Measurements from ENCODE around the gene SHC4.
"Not testable (repeated sequence)": the region's sequence is repeated elsewhere in the genome, so short reads cannot be mapped to it uniquely, and the experiment has no call there.

SHC4 gene

GRCh38 chr15:48862705-48863104 lies 101.0 kb downstream of the SHC4 start:
- H3K4me3 Mint-ChIP-seq: no peak overlapping the region
- no peaks in the 10 kb centered on the region for H3K9me3 Mint-ChIP-seq
- DNase-seq (ENCODE audit: low spot score in 2 of 2): peak in 1 of 2 donors; percentile 60
- no peaks in the 10 kb centered on the region for H3K36me3 Mint-ChIP-seq
- no peak overlapping the region for H3K27ac Mint-ChIP-seq
- H3K4me1 Mint-ChIP-seq: peaks cover 16% of the 10 kb centered on the region
- peak; percentile 84 for ATAC-seq

- Mint-ChIP-seq H3K27ac (no peak overlapping the region), H3K9me3 (no peaks in the 10 kb centered on the region), H3K4me3 (no peak overlapping the region), H3K4me1 (peaks cover 16% of the 10 kb centered on the region), H3K36me3 (no peaks in the 10 kb centered on the region)
- peak; percentile 74 for ATAC-seq
- DNase-seq (ENCODE audit: low spot score in 2 of 2): no peak
Observed at GRCh38 chr15:48861813-48862431, 101.8 kb downstream of the SHC4 start.

- ATAC-seq (no peak), DNase-seq (ENCODE audit: low spot score in 2 of 2) (no peak)
- H3K4me1 Mint-ChIP-seq: peaks cover 16% of the 10 kb centered on the region
- no peak overlapping the region for H3K4me3 Mint-ChIP-seq
- H3K36me3 Mint-ChIP-seq: no peaks in the 10 kb centered on the region
- no peak overlapping the region for H3K27ac Mint-ChIP-seq
- no peaks in the 10 kb centered on the region for H3K9me3 Mint-ChIP-seq
Observed at GRCh38 chr15:48859426-48859825, 104.3 kb downstream of the SHC4 start.

- no peaks in the 10 kb centered on the region for H3K9me3 Mint-ChIP-seq
- ATAC-seq: peak; percentile 74
- H3K4me1 Mint-ChIP-seq: peaks cover 16% of the 10 kb centered on the region
- H3K4me3 Mint-ChIP-seq: no peak overlapping the region
- H3K27ac Mint-ChIP-seq: no peak overlapping the region
- no peaks in the 10 kb centered on the region for H3K36me3 Mint-ChIP-seq
- DNase-seq (ENCODE audit: low spot score in 2 of 2): no peak
Observed at GRCh38 chr15:48858401-48858800, 105.3 kb downstream of the SHC4 start.

GRCh38 chr15:48856942-48857341 lies 106.8 kb downstream of the SHC4 start:
- H3K9me3 Mint-ChIP-seq: no peaks in the 10 kb centered on the region
- no peak overlapping the region for H3K27ac Mint-ChIP-seq
- no peak overlapping the region for H3K4me3 Mint-ChIP-seq
- peaks cover 9% of the 10 kb centered on the region for H3K4me1 Mint-ChIP-seq
- H3K36me3 Mint-ChIP-seq: no peaks in the 10 kb centered on the region
- DNase-seq (ENCODE audit: low spot score in 2 of 2) (no peak), ATAC-seq (no peak)

- Mint-ChIP-seq H3K4me3 (no peak overlapping the region), H3K9me3 (no peaks in the 10 kb centered on the region), H3K27ac (no peak overlapping the region), H3K36me3 (no peaks in the 10 kb centered on the region), H3K4me1 (peaks cover 9% of the 10 kb centered on the region)
- ATAC-seq: no peak
- DNase-seq (ENCODE audit: low spot score in 2 of 2): no peak
Observed at GRCh38 chr15:48855501-48856440, 107.9 kb downstream of the SHC4 start.

- H3K4me1 Mint-ChIP-seq: not testable (repeated sequence)
Observed at GRCh38 chr15:48854434-48854833, 109.3 kb downstream of the SHC4 start.

GRCh38 chr15:48851956-48852355 lies 111.8 kb downstream of the SHC4 start:
- H3K9me3 Mint-ChIP-seq: no peaks in the 10 kb centered on the region
- peaks cover 5% of the 10 kb centered on the region for H3K36me3 Mint-ChIP-seq
- DNase-seq (ENCODE audit: low spot score in 2 of 2) (no peak), ATAC-seq (no peak)
- H3K4me3 Mint-ChIP-seq: no peak overlapping the region
- H3K27ac Mint-ChIP-seq: no peak overlapping the region
- no peaks in the 10 kb centered on the region for H3K4me1 Mint-ChIP-seq

More at GRCh38 chr15:48854434-48854833, 109.3 kb downstream of the SHC4 start:
- not testable (repeated sequence) for ATAC-seq; DNase-seq (ENCODE audit: low spot score in 2 of 2); H3K27ac Mint-ChIP-seq; H3K9me3 Mint-ChIP-seq; H3K4me3 Mint-ChIP-seq; H3K36me3 Mint-ChIP-seq

- no peak for DNase-seq (ENCODE audit: low spot score in 2 of 2)
- no peak for ATAC-seq
- Mint-ChIP-seq H3K36me3 (peaks cover 5% of the 10 kb centered on the region), H3K4me1 (no peaks in the 10 kb centered on the region), H3K4me3 (no peak overlapping the region), H3K9me3 (no peaks in the 10 kb centered on the region), H3K27ac (no peak overlapping the region)
Observed at GRCh38 chr15:48850648-48851047, 113.1 kb downstream of the SHC4 start.

GRCh38 chr15:48845123-48845522 lies 118.6 kb downstream of the SHC4 start:
- no peaks in the 10 kb centered on the region for H3K9me3 Mint-ChIP-seq
- ATAC-seq (peak; percentile 94), DNase-seq (ENCODE audit: low spot score in 2 of 2) (no peak)

GRCh38 chr15:48842501-48842900 lies 121.2 kb downstream of the SHC4 start:
- Mint-ChIP-seq H3K9me3 (no peaks in the 10 kb centered on the region), H3K4me1 (no peaks in the 10 kb centered on the region), H3K36me3 (no peaks in the 10 kb centered on the region), H3K4me3 (no peak overlapping the region), H3K27ac (no peak overlapping the region)
- DNase-seq (ENCODE audit: low spot score in 2 of 2): no peak
- ATAC-seq: no peak

More at GRCh38 chr15:48845123-48845522, 118.6 kb downstream of the SHC4 start:
- Mint-ChIP-seq H3K36me3 (peaks cover 5% of the 10 kb centered on the region), H3K27ac (no peak overlapping the region), H3K4me1 (no peaks in the 10 kb centered on the region), H3K4me3 (no peak overlapping the region)

- no peak for ATAC-seq
- Mint-ChIP-seq H3K27ac (no peak overlapping the region), H3K4me1 (no peaks in the 10 kb centered on the region), H3K4me3 (no peak overlapping the region), H3K36me3 (no peaks in the 10 kb centered on the region), H3K9me3 (peaks cover 7% of the 10 kb centered on the region)
- no peak for DNase-seq (ENCODE audit: low spot score in 2 of 2)
Observed at GRCh38 chr15:48834756-48835155, 129.0 kb downstream of the SHC4 start.

- Mint-ChIP-seq H3K4me3 (no peak overlapping the region), H3K9me3 (peaks cover 7% of the 10 kb centered on the region), H3K36me3 (no peaks in the 10 kb centered on the region), H3K4me1 (no peaks in the 10 kb centered on the region), H3K27ac (no peak overlapping the region)
- no peak for DNase-seq (ENCODE audit: low spot score in 2 of 2)
- no peak for ATAC-seq
Observed at GRCh38 chr15:48833526-48834239, 130.0 kb downstream of the SHC4 start.

- no peak overlapping the region for H3K4me3 Mint-ChIP-seq
- no peaks in the 10 kb centered on the region for H3K36me3 Mint-ChIP-seq
- DNase-seq (ENCODE audit: low spot score in 2 of 2) (no peak), ATAC-seq (no peak)
- H3K4me1 Mint-ChIP-seq: no peaks in the 10 kb centered on the region
- no peak overlapping the region for H3K27ac Mint-ChIP-seq
- peaks cover 7% of the 10 kb centered on the region for H3K9me3 Mint-ChIP-seq
Observed at GRCh38 chr15:48832648-48833047, 131.1 kb downstream of the SHC4 start.

- H3K9me3 Mint-ChIP-seq: peaks cover 7% of the 10 kb centered on the region
- DNase-seq (ENCODE audit: low spot score in 2 of 2): no peak
- H3K4me3 Mint-ChIP-seq: no peak overlapping the region
- H3K36me3 Mint-ChIP-seq: no peaks in the 10 kb centered on the region
- H3K4me1 Mint-ChIP-seq: no peaks in the 10 kb centered on the region
- H3K27ac Mint-ChIP-seq: no peak overlapping the region
- ATAC-seq: no peak
Observed at GRCh38 chr15:48828906-48829305, 134.8 kb downstream of the SHC4 start.

Data from stimulated activated effector memory CD8-positive, alpha-beta T cell treated with anti-CD3 and anti-CD28 coated beads, Interleukin-12 subunit alpha, Interleukin-12 subunit beta, amount 100 ng/mL, for 72 hours (primary cell).